Measurements from ENCODE around the gene DENND5A.
A peak's percentile ranks its signal among the peaks of the same experiment; 100 is the strongest.
"Not testable (repeated sequence)": the region's sequence is repeated elsewhere in the genome, so short reads cannot be mapped to it uniquely, and the experiment has no call there.

The DENND5A gene

DNA sequence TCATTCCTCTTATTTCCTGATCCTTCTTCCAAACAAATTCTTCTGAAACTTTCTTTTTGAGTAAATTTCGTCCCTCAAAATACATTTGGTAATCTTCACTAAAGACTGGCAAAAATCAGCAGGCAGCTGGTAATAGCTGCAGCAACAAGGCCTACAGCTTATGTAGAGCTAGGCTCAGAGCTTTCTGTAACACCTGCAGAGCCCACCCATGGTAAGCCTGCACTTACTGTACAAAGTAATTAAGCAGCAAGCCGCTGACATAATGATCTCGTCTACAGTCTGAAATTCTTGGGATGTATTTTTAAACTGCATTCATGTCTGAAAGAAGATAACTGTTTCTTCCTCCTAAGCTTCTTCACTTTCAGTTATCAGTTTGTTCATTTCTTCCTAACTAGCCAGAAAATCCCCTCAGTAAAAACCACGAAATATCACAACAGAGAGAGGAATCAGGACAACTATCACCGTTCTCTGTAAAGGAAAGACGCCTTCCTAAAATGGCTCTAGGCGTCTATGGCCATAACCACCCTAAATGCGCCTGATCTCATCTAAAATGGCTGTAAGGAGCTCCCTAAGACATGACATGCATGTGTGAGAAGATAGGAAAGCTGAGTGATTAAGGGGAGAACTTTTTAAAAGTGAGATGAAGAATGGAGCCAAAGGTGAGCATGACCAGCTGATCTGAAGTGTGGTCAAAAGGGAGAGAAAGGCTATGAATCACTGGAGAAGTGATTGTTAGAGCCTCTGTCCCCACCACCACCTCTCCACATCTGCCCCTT, 56.2 kb downstream of the DENND5A start:
- H3K4me1 ChIP-seq (ENCODE audit: insufficient read depth, low read length), result peaks cover 6% of the 10 kb centered on the region; the same call in 1 of the 2 replicates
- no peaks in the 10 kb centered on the region for H3K27me3 ChIP-seq (ENCODE audit: insufficient read depth, low read length)
- no peak overlapping the region for H3K4me3 ChIP-seq (ENCODE audit: low read length)
- H3K9ac ChIP-seq (ENCODE audit: low read depth, low read length), result peak overlapping the region; percentile 18; the same call in 1 of the 2 replicates
- peaks cover 11% of the 10 kb centered on the region for H3K36me3 ChIP-seq (ENCODE audit: insufficient read depth, low read depth, low read length)
- H3K27ac ChIP-seq (ENCODE audit: low read length), result no peak overlapping the region
- H3K9me3 ChIP-seq (ENCODE audit: insufficient read depth, low read depth, low read length), result no peaks in the 10 kb centered on the region

- H3K36me3 ChIP-seq (ENCODE audit: insufficient read depth, low read depth, low read length), result peaks cover 22% of the 10 kb centered on the region
- H3K4me3 ChIP-seq (ENCODE audit: low read length), result no peak overlapping the region
- no peak overlapping the region for H3K27ac ChIP-seq (ENCODE audit: low read length)
- H3K9me3 ChIP-seq (ENCODE audit: insufficient read depth, low read depth, low read length), result no peaks in the 10 kb centered on the region
- H3K27me3 ChIP-seq (ENCODE audit: insufficient read depth, low read length), result no peaks in the 10 kb centered on the region
- no peak overlapping the region for H3K9ac ChIP-seq (ENCODE audit: low read depth, low read length)
- H3K4me1 ChIP-seq (ENCODE audit: insufficient read depth, low read length), result peaks cover 6% of the 10 kb centered on the region; the same call in 1 of the 2 replicates
These were observed 57.9 kb downstream of the DENND5A start for GRCh38 chr11:9207229-9207628.

DNA sequence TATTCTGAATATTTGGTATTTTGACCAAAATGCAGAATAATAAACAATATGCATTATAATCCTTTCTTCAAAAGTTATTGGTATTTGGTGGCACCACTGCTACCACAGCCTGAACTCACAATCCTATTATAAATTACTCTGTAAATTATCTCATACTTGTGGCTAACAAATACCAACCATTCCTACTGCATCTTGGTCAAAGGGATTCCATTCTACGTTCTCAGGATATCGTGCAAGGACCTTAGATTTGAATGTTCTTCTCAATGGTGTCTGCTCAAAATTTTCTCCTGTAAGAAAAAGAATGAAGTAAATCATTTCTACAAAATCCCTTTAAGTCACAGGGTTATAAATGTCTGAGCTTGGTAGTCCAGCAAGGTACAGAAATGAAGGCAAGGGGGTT, 58.7 kb downstream of the DENND5A start:
- Histone ChIP-seq H3K36me3 (ENCODE audit: insufficient read depth, low read depth, low read length) (peaks cover 27% of the 10 kb centered on the region), H3K4me3 (ENCODE audit: low read length) (no peak overlapping the region), H3K9ac (ENCODE audit: low read depth, low read length) (no peak overlapping the region), H3K9me3 (ENCODE audit: insufficient read depth, low read depth, low read length) (no peaks in the 10 kb centered on the region), H3K4me1 (ENCODE audit: insufficient read depth, low read length) (peaks cover 6% of the 10 kb centered on the region; the same call in 1 of the 2 replicates), H3K27me3 (ENCODE audit: insufficient read depth, low read length) (no peaks in the 10 kb centered on the region), H3K27ac (ENCODE audit: low read length) (no peak overlapping the region)

DNA sequence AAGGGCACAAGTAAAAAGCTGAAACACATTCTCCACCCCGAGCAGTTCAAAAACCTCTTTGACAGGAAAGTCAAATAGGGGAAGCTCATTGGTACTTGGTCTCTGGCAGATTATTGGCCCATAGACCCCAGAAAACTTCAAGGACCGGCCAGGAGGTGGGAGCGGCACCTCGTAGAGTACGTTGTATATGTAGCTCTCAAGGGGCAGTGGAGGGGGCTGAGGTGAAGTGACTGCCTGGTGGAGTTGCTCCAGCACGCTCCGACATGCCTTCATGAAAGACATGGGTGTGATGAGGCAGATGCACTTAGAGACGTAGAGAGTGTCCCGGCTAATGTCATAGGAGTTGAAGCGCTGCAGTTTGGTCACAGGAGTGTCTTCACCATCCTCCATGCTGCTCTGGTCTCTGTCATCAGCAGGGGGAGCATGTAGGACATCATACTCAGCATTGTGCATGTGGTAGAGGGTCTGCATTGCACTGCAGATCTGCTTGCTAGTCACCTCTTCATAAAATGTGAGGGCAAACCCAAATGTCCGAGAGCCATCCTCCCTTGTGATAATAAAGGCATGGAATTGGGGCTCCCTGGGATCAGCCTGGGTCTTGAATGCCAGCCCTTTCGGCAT, 61.3 kb downstream of the DENND5A start:
- Histone ChIP-seq H3K36me3 (ENCODE audit: insufficient read depth, low read depth, low read length) (peaks cover 28% of the 10 kb centered on the region), H3K4me3 (ENCODE audit: low read length) (no peak overlapping the region), H3K9me3 (ENCODE audit: insufficient read depth, low read depth, low read length) (no peaks in the 10 kb centered on the region), H3K4me1 (ENCODE audit: insufficient read depth, low read length) (peaks cover 2% of the 10 kb centered on the region; the same call in 1 of the 2 replicates), H3K9ac (ENCODE audit: low read depth, low read length) (no peak overlapping the region), H3K27ac (ENCODE audit: low read length) (no peak overlapping the region), H3K27me3 (ENCODE audit: insufficient read depth, low read length) (no peaks in the 10 kb centered on the region)

DNA sequence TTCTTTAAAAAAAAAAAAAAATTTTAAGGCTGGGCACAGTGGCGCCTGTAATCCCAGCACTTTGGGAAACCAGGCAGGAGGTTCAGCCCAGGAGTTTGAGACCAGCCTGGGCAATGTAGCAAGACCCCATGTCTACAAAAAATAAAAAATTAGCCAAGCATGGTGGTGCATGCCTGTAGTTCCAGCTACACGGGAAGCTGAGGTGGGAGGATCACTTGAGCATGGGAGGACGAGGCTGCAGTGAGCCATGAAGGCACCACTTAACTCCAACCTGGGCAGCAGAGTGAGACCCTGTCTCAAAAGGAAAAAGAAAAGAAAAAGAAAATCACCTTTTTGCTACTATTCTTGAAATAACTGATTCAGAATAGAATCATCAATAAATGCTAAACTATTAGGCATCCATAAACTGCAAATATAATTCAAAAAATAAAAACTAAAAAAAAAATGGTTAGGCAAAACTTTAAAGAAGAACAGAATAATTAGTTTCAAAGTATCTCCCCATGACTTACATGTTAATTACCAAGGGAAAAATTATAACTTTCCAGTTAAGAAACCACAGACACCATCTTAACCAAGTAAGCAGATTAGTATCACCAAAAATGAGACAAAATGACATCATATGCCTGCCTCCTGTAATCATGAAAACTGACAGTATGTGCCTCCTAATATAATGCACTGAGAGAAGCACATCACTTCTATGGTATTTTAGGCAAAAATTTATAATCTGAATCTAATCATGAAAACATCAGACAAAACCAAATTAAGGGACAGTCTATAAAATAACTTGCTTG, 63.6 kb downstream of the DENND5A start:
- H3K9me3 ChIP-seq (ENCODE audit: insufficient read depth, low read depth, low read length), result no peaks in the 10 kb centered on the region
- H3K9ac ChIP-seq (ENCODE audit: low read depth, low read length), result no peak overlapping the region
- H3K27me3 ChIP-seq (ENCODE audit: insufficient read depth, low read length), result no peaks in the 10 kb centered on the region

DNA sequence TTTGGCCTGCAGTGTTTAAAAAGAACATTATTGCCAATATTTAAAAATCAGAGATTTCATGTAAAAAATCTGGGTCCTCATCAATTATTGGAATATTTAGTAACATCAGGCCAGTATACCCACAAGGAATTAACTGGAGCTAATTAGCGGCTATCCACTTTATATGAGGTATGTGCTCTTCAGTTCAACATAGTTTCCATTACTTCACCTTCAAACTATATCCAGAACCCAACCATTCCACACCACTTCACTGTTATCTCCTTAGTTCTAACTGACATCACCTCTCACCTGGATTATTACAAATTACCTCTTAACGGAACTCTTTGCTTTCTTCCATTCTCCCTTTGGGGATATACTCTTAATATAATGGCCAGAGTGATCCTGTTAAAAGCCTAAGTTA, 64.7 kb downstream of the DENND5A start:
- no peak overlapping the region for H3K4me3 ChIP-seq (ENCODE audit: low read length)
- no peaks in the 10 kb centered on the region for H3K4me1 ChIP-seq (ENCODE audit: insufficient read depth, low read length)
- no peaks in the 10 kb centered on the region for H3K27me3 ChIP-seq (ENCODE audit: insufficient read depth, low read length)
- no peak overlapping the region for H3K27ac ChIP-seq (ENCODE audit: low read length)
- H3K9ac ChIP-seq (ENCODE audit: low read depth, low read length), result no peak overlapping the region
- no peaks in the 10 kb centered on the region for H3K9me3 ChIP-seq (ENCODE audit: insufficient read depth, low read depth, low read length)
- H3K36me3 ChIP-seq (ENCODE audit: insufficient read depth, low read depth, low read length), result peaks cover 22% of the 10 kb centered on the region

More for the DNA sequence above, 63.6 kb downstream of the DENND5A start:
- H3K27ac ChIP-seq (ENCODE audit: low read length), result no peak overlapping the region
- no peak overlapping the region for H3K4me3 ChIP-seq (ENCODE audit: low read length)
- H3K4me1 ChIP-seq (ENCODE audit: insufficient read depth, low read length), result no peaks in the 10 kb centered on the region
- peaks cover 26% of the 10 kb centered on the region for H3K36me3 ChIP-seq (ENCODE audit: insufficient read depth, low read depth, low read length)

- Histone ChIP-seq H3K4me1 (ENCODE audit: insufficient read depth, low read length) (no peaks in the 10 kb centered on the region), H3K9ac (ENCODE audit: low read depth, low read length) (no peak overlapping the region), H3K9me3 (ENCODE audit: insufficient read depth, low read depth, low read length) (peaks cover 23% of the 10 kb centered on the region; the same call in 1 of the 2 replicates), H3K27ac (ENCODE audit: low read length) (no peak overlapping the region), H3K27me3 (ENCODE audit: insufficient read depth, low read length) (no peaks in the 10 kb centered on the region), H3K36me3 (ENCODE audit: insufficient read depth, low read depth, low read length) (peaks cover 37% of the 10 kb centered on the region), H3K4me3 (ENCODE audit: low read length) (no peak overlapping the region)
These were observed 71.8 kb downstream of the DENND5A start for GRCh38 chr11:9193316-9193715.

- H3K9ac ChIP-seq (ENCODE audit: low read depth, low read length), result no peak overlapping the region
- H3K4me1 ChIP-seq (ENCODE audit: insufficient read depth, low read length), result no peaks in the 10 kb centered on the region
- H3K36me3 ChIP-seq (ENCODE audit: insufficient read depth, low read depth, low read length), result peaks cover 45% of the 10 kb centered on the region
These were observed 72.6 kb downstream of the DENND5A start for GRCh38 chr11:9192561-9192960.

GRCh38 chr11:9190326-9191016, 74.7 kb downstream of the DENND5A start:
- H3K9me3 ChIP-seq (ENCODE audit: insufficient read depth, low read depth, low read length), result peaks cover 23% of the 10 kb centered on the region; the same call in 1 of the 2 replicates
- H3K9ac ChIP-seq (ENCODE audit: low read depth, low read length); H3K4me3 ChIP-seq (ENCODE audit: low read length); H3K4me1 ChIP-seq (ENCODE audit: insufficient read depth, low read length); H3K27ac ChIP-seq (ENCODE audit: low read length); H3K27me3 ChIP-seq (ENCODE audit: insufficient read depth, low read length): not testable (repeated sequence)
- H3K36me3 ChIP-seq (ENCODE audit: insufficient read depth, low read depth, low read length), result peaks cover 45% of the 10 kb centered on the region

More at GRCh38 chr11:9192561-9192960, 72.6 kb downstream of the DENND5A start:
- Histone ChIP-seq H3K27ac (ENCODE audit: low read length) (no peak overlapping the region), H3K27me3 (ENCODE audit: insufficient read depth, low read length) (no peaks in the 10 kb centered on the region), H3K4me3 (ENCODE audit: low read length) (no peak overlapping the region), H3K9me3 (ENCODE audit: insufficient read depth, low read depth, low read length) (peaks cover 23% of the 10 kb centered on the region; the same call in 1 of the 2 replicates)

- not testable (repeated sequence) for H3K27ac ChIP-seq (ENCODE audit: low read length); H3K27me3 ChIP-seq (ENCODE audit: insufficient read depth, low read length); H3K4me1 ChIP-seq (ENCODE audit: insufficient read depth, low read length); H3K4me3 ChIP-seq (ENCODE audit: low read length); H3K9ac ChIP-seq (ENCODE audit: low read depth, low read length)
- H3K9me3 ChIP-seq (ENCODE audit: insufficient read depth, low read depth, low read length), result peaks cover 23% of the 10 kb centered on the region; the same call in 1 of the 2 replicates
- H3K36me3 ChIP-seq (ENCODE audit: insufficient read depth, low read depth, low read length), result peaks cover 50% of the 10 kb centered on the region
These were observed 76.3 kb downstream of the DENND5A start for GRCh38 chr11:9188860-9189259.

GRCh38 chr11:9187616-9188015, 77.5 kb downstream of the DENND5A start:
- no peak overlapping the region for H3K4me3 ChIP-seq (ENCODE audit: low read length)
- H3K27me3 ChIP-seq (ENCODE audit: insufficient read depth, low read length), result no peaks in the 10 kb centered on the region
- no peak overlapping the region for H3K27ac ChIP-seq (ENCODE audit: low read length)
- H3K4me1 ChIP-seq (ENCODE audit: insufficient read depth, low read length), result no peaks in the 10 kb centered on the region
- peaks cover 23% of the 10 kb centered on the region; the same call in 1 of the 2 replicates for H3K9me3 ChIP-seq (ENCODE audit: insufficient read depth, low read depth, low read length)
- H3K36me3 ChIP-seq (ENCODE audit: insufficient read depth, low read depth, low read length), result peaks cover 41% of the 10 kb centered on the region
- H3K9ac ChIP-seq (ENCODE audit: low read depth, low read length), result no peak overlapping the region

Data from iPS-20b (cell line).